ENCODE results near the gene LYVE1.

The LYVE1 gene

DNA sequence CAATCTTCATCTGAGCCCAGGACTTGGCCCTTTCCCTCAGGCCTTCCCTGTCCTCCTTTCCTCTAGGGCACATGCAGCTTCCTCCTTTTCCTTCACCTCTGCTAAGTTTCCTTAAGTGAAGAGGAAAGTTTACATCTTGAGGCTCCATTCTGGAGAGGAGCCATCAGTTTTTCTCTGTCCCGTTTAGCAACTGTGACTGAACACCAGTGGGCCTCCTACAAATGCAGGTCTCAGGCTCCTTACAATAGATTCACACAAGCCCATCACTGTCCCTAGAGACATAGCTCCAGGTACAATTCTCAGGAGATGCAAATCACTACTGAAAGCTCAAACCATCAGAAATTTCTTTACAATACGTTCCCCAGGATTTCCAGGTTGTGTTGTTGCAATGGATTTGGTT lies 23.3 kb upstream of the LYVE1 start:
- DNase-seq, result no peak

DNA sequence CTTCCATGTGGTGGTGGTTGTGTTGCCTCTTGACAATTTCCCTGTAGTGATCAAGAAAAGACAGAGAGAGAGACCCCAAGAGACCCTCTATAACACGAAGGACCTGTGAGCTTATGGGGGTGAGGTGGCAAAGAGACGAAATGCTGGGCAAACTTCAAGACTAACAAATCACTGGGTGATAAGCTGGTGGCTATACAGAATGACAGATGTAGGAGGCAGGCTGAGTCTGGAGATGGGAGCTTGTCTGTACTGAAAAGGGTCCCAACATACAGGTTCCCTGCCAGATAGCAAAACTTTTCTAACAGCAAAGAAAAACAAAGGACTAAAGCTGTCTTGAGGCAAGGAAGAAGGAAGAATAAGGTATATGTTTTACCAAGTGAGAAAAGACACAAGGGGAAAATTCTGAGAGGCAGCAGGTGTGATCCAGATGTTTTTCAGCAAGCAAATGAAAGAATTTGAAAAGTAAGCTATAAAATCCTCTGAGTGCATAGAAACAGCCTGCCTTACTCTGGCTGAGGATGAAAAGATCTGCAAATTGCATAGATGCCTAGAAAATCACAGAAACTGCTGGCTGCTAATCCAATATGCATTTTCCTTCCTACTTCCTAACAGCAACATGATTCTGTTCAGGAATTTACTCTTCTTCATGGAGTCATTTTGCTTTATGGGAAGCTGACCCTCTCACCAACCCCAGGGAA lies 21.9 kb upstream of the LYVE1 start:
- DNase-seq, result no peak

DNA sequence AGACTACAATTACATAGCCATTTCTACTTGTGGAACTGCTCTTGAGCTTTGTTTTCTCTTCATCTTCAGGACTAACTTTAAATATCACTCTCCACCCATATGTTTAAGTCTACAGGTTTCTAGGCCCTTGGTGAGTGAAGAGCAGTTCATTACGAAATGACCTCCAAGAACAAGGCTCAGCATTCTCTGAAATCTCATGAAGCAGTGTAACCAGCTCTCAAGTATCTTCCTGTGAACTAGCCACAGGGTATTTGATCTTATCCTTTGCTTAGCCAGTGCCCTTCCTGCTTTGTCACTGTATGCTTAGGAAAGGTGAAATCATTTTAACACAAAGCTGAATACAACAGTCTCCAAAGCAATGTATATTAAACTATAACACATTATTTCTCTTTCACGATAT lies 20.4 kb upstream of the LYVE1 start:
- peak in 1 of 5 donors; percentile 54 for DNase-seq

DNA sequence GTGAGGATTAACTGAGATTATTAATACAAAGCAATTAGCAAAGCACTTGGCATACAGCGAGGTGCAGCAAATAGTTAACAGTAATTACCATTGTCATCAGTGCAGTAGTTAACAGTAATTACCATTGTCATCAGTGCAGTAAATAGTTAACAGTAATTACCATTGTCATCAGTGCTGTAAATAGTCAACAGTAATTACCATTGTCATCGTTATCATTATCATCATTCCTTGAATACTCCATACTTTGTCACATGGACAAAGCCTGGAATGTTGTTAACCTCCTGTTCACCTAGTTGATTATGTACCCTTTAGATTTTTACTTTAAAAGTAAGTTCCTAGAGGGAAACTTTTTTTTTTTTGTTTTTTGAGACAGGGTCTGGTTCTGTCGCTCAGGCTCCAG lies 19.5 kb upstream of the LYVE1 start:
- DNase-seq, result no peak

DNA sequence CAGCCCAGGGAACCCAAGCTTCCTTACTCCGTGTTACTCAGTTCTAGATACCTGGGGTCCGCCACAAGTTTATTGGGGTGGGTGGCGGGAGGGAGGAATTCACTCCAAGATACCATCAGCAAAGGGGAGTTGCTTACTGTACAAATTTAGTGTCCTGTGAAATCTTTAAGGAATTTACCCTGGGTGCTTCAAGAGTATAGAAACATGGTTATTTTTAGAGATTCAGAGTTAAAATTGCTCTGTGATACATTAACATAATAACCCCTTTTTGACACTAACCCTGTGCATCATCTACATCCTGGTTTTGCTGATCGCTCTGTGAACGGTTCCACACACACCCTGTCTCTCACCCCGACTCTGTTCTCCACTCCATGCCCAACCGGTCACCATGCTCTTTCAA lies 18.9 kb upstream of the LYVE1 start:
- no peak for DNase-seq

DNA sequence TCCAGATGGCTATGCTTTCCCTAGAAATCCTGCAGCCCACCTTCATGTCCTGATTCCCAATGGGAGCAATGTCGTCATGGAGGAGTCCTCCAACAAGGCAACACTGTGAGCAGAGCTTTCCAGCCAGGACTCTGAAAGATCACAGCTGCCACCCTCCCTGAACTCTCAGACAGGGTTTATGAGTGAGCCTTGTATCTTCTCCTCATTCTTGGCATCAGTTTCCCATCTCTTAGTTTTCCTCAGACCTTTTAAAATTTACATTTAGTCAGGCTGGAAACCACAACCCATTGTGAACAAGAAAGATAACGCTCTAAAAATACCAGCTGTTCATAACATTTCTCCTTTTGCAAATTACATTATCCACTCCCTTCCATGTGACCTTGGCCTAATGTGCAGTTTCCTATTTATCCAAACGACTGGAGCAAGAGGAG lies 15.6 kb upstream of the LYVE1 start:
- DNase-seq, result no peak

DNA sequence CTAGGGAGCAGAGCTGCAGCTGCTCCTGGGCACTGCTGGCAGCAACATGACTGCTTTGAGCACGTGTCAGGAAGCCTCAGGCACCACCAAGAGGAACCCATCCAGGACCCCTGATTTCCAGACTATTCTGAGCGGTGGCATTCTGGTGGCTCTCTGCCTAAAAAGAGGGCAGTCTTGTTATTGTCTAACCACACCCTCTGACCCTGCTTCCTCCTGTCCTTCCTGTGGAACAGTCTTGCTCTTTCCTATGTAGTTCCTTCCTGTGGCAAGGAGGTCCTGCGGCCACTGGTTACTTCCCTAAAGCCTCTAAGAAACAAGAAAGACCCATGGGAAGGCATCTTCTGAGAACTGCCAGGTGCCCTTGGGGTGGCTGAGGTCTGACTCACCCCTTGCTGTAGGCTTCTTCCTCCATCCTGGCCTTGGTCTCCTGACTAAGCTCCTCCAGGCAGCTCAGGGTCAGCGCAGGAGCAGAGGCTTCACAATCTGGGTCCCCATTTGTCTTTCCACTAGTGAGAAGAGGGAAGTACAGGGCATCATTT lies 13.1 kb upstream of the LYVE1 start:
- DNase-seq, result no peak

DNA sequence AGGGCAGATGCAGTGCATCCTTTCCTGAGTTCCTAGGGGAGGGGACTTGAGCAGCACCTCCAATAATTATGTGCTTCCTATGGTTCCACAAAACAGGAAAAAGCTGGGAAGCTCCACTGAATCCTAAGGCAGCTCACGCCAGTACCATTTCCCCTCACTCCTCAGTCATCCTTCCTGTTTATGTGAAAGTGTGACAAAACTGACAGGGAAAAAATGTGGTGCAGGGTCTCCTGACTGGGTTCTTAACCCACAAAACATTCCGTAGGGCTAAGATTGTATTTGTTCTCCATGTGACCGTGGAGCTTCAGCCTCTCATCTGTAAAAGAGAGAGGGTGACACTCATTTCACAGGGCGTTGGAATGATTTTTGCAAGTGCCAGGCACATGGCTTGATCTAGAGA lies 12.2 kb upstream of the LYVE1 start:
- no peak for DNase-seq

DNA sequence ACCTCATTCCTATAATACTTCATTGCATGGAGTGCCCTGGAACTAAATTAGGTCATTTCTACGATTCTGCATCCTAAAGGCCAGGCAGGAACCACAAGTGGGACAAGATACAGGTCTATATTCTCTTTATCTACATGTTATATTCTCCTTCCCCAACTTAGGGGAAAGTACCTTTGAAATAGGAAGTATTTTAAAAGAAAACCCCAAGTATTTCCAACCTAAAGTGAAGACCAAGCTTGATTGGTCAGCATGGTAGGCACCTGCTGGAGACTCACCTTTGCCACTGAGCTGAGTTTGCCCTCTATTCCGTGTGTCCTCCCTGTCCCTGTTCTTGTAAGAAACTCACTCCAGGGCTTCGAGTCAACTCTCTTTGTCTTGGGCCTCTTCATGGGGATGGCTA lies 11.2 kb upstream of the LYVE1 start:
- no peak for DNase-seq

DNA sequence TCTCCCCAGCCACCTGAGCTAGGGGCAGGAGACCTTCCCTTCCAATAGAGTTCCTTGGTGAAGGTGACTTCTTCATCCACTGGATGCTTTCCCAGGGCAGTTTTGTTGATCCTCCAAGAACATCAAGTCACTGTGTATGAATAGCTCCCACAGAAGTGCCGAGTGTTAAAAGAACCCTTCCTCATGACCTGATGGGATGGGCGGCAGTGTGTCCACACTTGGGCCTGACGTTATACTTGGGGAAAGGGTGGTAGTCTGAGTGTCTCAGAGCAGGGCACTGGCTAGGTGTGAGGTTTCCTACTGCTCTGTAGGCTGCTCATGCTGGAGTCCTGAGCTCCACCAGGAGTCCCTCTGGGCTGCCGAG lies 7.6 kb upstream of the LYVE1 start:
- no peak for DNase-seq

DNA sequence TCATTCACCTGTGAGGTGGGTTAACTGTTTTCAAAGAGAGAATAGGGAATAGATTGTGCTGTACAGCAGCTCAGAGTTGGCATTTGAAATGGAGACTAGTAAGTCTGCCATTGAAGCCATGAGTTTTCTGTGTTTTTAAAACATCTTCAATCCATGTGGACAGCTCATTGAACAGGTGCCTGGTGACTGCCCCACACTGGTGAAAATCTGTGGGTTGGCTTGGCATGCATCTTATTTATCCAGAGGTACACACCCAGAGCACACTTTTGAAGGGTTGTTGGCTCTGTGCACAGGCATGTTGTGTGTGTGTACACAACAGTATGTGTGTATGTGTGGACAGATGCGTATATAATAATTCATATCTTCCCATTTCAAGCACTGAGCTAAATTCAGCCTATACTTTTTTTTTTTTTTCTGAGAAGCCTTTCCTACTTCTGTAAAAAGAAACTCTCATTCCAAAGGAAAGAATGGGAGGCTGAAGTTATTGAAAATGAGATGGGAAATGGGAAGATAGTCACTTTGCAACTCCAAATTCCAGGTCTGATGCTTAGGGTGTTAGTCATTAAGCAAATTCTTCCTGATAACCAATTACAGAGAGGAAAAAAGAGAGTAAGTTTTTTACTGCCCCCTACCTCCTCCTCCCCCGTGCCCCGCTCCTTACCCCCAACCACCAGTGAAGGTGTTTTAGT lies 7.0 kb upstream of the LYVE1 start:
- DNase-seq, result no peak

DNA sequence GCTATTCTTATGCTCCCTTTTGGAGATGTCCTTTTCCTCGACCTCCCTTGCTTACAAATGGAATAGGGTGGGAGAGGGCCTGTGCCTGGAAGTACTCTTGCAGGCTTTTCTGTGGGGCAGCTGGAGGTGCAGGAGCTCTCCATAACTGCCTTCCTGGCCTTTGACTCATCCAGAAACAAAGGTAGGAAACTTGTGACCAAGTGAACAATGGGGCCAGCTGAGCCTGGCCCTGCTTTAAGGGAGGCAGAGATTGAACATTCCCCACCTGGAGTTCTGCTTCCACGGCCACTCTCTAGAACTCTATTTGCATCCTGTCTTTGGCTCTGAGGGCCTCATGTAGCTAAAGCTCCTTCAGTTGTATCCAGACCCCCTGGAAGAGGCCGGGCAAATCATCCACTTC lies 5.1 kb upstream of the LYVE1 start:
- no peak for DNase-seq

DNA sequence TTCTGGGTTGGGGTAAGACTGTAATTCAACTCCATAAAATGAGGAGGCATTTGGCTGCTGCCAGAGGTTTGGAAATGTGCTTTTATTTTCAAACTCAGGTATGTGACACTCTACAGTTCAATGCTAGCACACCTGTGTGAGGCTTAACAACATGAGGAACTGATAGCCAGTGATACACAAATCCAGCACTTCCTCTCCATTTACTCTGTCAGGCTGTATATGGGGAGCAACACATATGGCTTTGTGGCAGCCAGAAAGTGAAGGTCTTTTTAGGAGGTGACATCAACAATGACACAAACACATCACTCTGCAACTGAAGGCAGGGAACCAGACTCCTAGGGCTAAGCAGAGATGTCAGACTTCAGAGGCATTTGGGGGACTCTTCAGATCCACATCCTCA lies 4.6 kb upstream of the LYVE1 start:
- DNase-seq, result no peak

DNA sequence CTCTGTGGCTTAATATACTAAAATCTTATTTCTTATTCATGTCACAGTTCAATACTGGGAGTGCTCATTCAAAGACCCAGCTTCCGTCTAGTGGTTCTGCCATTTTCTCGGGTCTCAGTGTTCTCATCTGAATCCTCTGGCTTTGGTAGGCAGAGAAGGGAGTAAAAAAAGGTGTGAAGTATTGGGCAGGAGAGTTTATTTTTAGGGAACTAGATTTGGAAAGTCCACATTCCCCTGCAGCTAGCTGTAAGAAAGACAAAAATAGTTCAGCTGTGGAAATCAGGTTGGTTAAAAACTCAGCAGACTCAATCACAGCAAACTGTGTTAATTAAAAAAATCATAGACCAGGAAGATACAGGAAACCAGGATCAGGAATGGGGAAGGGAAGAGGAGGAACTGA lies 4.1 kb upstream of the LYVE1 start:
- DNase-seq, result no peak

DNA sequence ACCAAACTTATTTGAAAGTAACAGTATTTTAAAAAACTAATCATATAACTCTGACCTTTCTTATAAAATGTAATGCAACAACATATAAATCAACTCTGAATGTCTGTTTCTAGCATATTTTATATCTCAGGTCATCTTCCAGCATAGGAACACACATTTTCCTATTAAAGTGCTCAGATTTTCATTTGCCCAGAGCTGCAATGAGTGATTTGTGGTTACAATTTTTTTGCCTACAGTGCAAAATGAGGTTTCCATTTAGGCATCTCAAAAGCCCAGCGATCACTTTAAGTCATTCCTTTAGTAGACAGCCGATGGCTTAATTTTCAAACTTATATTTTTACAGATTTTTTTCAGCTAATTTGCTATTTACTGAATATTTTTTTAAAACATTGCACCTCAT lies 1.0 kb downstream of the LYVE1 start:
- no peak for DNase-seq

DNA sequence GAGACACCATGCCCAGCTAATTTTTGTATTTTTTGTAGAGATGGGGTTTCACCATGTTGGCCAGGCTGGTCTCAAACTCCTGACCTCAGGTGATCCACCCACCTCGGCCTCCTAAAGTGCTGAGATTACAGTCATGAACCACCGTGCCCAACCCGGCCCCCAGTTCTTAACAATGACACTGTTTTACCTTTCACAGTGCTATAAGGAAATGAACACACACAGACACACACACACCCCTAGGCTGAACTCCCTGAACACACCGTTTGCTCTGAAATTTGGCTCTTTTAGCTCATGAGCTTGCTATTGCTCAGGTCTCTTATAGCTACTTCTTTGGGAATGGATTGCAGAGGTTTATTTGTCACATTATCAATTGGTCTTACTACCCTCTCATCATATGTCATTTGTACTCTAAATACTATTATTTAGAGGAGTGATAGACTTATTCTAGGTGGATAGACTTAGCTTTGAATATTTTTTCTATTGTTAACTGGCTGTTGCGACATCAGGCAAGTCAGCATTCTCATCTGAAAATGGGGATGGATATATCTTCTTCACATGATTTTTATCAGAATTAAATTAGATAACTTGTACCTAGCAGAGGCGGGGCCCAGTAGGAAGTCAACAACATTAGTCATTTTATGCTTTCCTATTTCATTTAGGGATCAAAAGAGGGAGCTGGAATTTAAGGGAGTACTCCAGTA lies 2.1 kb downstream of the LYVE1 start:
- no peak for DNase-seq

DNA sequence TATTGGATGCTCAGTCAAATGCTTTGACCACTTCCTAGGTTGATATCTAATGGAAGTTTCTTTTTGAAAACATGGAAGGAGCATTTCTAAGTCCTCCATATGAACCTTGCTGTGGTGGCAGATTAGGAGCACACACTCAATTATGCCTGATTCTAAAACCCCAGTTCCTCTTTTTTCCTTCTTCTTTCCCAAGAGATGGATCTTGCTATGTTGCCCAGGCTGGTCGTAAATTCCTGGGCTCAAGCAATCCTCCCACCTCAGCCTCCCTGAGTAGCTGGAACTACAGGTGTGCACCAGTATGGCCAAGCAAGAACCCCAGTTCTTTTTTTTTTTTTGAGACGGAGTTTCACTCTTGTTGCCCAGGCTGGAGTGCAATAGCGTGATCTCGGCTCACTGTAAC lies 3.0 kb downstream of the LYVE1 start:
- no peak for DNase-seq

DNA sequence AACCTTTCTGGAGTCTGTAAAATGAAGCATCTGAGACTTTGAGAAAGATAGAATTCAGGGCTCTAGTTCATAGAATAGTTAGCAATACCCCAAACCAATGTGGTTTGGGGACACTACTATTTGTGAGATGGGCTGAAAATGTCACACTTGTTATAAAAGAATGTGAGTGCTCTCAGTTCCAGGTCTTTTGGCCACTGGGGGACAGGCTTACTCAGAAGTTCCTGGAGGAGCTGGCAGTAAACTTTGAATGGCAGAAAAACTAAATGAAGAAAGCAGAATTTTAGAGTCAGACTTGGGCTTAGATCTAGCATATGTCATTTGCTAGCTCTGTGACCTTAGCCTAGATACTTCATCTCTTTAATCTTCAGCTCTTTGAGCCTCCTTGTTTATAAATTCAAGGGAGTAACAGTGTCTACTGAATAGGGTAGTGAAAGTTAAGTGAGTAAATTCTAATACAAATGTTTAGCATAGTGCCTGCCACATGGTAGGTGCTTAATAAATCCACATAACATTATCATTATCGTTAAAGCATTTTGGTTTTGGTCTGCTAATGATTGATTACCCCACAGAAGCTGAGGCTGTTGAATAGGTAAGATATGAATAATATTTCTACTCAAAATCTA lies 3.7 kb downstream of the LYVE1 start:
- no peak for DNase-seq

DNA sequence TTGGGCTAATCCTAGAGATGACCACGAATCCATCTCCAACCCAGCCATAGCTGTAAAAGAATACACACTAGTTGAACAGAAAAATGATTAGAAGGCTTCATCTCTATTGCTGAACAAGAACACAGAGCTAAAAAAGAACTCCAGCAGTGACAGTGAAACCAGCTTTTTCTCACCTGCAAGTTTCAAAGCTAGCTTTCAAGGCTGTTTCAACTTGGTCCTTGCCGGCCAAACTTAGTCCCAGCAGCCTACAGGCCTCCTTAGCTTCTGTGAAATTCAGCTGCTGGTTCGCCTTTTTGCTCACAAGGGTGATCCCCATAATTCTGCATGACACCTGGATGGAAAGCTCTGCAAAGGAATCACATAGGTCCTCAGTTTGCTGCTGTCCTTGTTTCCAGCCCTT lies 4.4 kb downstream of the LYVE1 start:
- DNase-seq, result no peak

DNA sequence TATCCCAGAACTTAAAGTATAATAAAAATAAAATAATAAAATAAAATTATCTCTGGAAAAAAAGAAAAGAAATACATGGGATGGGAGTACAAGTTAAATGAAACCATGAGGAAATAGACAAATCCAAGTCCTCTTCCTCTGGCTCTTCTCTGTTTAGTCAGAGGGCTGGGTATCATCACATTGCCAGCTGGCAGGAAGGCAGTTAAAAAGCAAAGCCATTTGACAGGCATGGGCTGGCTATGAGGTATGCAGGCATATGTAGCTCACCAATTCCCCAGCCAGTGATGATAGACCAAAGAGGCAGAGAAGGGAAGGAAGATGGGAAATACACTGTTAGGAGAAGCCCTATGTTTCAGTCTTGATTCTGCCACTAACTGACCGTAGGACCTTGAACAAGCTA lies 6.5 kb downstream of the LYVE1 start:
- DNase-seq, result no peak

DNA sequence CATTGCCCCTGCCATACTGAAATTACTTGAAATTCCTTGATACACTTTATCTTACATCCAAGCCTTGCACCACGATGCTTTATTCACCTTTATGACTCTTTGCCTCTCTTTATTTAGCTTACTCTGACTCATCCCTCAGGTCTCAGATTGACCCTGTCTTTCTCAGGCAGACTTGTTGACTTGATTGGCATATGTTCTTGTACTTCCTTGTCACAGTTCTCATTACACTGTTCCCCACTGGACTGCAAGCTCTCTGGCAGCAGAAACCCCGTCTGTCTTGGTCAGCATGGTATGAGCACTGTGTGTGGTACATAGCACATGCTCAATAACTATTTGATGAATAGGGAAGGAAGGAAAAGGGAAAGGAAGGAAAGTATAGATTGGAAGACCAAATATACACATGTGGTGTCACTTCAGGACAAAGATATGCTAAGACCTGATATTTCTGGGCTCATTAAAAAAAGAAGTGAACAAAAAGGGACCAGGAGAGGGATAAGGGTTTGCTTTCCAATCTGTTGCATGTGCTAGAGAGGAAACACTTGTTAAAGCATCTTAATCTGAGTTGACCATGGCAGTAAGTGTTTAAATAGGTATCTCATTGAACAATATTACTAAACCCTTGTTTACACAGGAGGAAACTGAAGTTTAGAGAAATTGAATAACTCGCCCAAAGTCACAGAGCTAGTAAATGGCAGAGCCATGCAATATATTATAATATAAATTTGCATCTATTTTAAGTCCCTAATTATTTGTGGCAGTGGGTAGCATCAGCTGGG lies 7.2 kb downstream of the LYVE1 start:
- no peak for DNase-seq

DNA sequence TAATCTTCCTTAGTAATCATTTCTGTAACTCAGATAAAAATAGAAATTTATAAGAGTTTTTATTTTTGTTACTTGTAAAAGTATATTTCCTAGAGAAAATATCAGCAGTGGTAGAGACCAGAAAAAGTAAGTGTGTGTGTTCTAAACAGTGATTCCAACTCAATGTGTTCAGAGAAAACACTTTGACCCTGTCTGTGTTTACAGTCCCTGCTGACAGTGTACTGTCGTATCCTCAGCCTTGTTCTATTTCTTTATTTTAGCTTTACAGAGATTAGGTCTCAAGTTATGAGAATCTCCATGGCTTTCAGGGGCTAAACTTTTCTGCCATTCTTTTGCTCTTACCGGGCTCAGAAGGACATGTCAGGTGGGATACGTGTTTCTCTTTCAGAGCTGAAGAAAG lies 10.2 kb downstream of the LYVE1 start:
- DNase-seq, result no peak

DNA sequence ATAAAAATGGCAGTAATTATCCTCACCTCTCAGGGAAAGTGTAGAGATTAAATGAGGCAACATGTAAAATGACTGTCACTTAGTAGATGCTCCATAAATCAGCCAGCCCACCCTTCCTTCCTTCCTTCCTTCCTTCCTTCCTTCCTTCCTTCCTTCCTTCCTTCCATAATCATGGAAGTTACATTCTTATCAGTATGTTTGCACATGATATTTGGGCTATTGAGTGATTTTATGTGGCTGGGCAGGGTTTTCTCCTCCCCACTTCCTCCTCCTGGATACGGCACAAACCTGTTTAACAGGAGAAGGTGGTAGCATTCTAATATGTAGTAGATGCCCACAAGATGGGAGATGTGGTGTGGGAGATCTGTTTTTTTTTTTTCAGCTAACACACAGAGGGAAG lies 11.9 kb downstream of the LYVE1 start:
- no peak for DNase-seq
